H1 (cell line): ENCODE results near the gene ZNF830. TPM values are rescaled to one million over a fixed set of nuclear protein-coding genes. Genes with fewer than 3 reads are reported as not detected.

Experiments used
- CTCF ChIA-PET: fragments of 300-600 bp; sonication (Branson Sonifier 250); formaldehyde crosslinking; loops from one replicate; lab custom pipeline; 2021; ENCODE audit not compliant: partially characterized antibody; lab: Charles Lee
- POLR2A ChIA-PET: fragments of 300-600 bp; sonication (Branson Sonifier 250); formaldehyde crosslinking; loops from one replicate; lab custom pipeline; 2021; ENCODE audit warnings: inconsistent platforms; ENCODE audit not compliant: partially characterized antibody; lab: Charles Lee
- DNase-seq, 2 experiments: peaks; one replicate each; pipeline versions ENCODE4 v3.0.0 to v3.0.0-alpha.2; 2010 to 2022; ENCODE audit warnings: low spot score in 2 of 2, low read depth in 1 of 2, mixed read lengths in 1 of 2
- FAIRE-seq: peaks from 2 replicates; lab custom pipeline; 2011; peaks lifted over from hg19 to GRCh38; lab: Jason Lieb, UNC
- H2AFZ ChIP-seq: 2 replicates; pipeline ENCODE4 v1.8.1; 2012; ENCODE audit warnings: low read length, inconsistent platforms
- H2AK5ac ChIP-seq: 2 replicates; pipeline ENCODE4 v1.6.1; 2013; ENCODE audit warnings: low read depth, low read length
- H2BK120ac ChIP-seq: replicated peaks from 2 replicates; pipeline ENCODE3; 2013; ENCODE audit warnings: low read depth, low read length, inconsistent platforms
- H2BK12ac ChIP-seq: 2 replicates; pipeline ENCODE4 v1.6.1; 2013; ENCODE audit warnings: low read depth, low read length
- H2BK15ac ChIP-seq: 2 replicates; pipeline ENCODE4 v1.6.1; 2013; ENCODE audit warnings: low read length
- H2BK20ac ChIP-seq: 2 replicates; pipeline ENCODE4 v1.6.1; 2013; ENCODE audit warnings: low read length
- H2BK5ac ChIP-seq: 2 replicates; pipeline ENCODE4 v1.6.1; 2013; ENCODE audit warnings: low read depth, low read length
- H3K14ac ChIP-seq: 2 replicates; pipeline ENCODE4 v1.6.1; 2013; ENCODE audit warnings: inconsistent platforms; ENCODE audit not compliant: insufficient read length
- H3K18ac ChIP-seq: 2 replicates; pipeline ENCODE4 v1.6.1; 2013; ENCODE audit warnings: low read length; ENCODE audit errors: extremely low read depth
- H3K23ac ChIP-seq: 2 replicates; pipeline ENCODE4 v1.6.1; 2013; ENCODE audit warnings: inconsistent platforms; ENCODE audit not compliant: insufficient read length
- H3K23me2 ChIP-seq: 2 replicates; pipeline ENCODE4 v1.6.1; 2013; ENCODE audit warnings: low read depth, low read length
- H3K27ac ChIP-seq: 2 replicates; pipeline ENCODE4 v1.6.1; 2011; ENCODE audit warnings: low read depth, low read length, inconsistent platforms
- H3K27me3 ChIP-seq, 4 experiments: replicated peaks in 1 of 4; 1 replicate in 1 of 4; 2 replicates in 3 of 4; pipeline versions ENCODE4 v1.6.1 to v1.8.1; 2011 to 2013; ENCODE audit warnings: low read length in 3 of 4, mild to moderate bottlenecking in 3 of 4, inconsistent platforms in 2 of 4, mixed read lengths in 2 of 4, moderate library complexity in 1 of 4; ENCODE audit not compliant: control insufficient read depth in 3 of 4, insufficient read depth in 3 of 4; ENCODE audit errors: extremely low read depth in 1 of 4
- H3K36me3 ChIP-seq, 4 experiments: 2 replicates each; pipeline versions ENCODE4 v1.6.1 to v1.8.1; 2011 to 2013; ENCODE audit warnings: mild to moderate bottlenecking in 4 of 4, low read length in 3 of 4, moderate library complexity in 2 of 4, control low read depth in 1 of 4, inconsistent platforms in 1 of 4; ENCODE audit not compliant: insufficient read depth in 4 of 4, control insufficient read depth in 2 of 4
- H3K4ac ChIP-seq: replicated peaks from 2 replicates; pipeline ENCODE3; 2013; ENCODE audit warnings: low read length, low read depth, mixed read lengths, inconsistent platforms; ENCODE audit not compliant: insufficient read length
- H3K4me1 ChIP-seq, 4 experiments: replicated peaks in 1 of 4; 1 replicate in 1 of 4; 2 replicates in 3 of 4; pipeline versions ENCODE4 v1.6.1 to v1.8.1; 2011 to 2013; ENCODE audit warnings: low read length in 3 of 4, inconsistent platforms in 2 of 4, mixed read lengths in 1 of 4; ENCODE audit not compliant: insufficient read depth in 4 of 4, control insufficient read depth in 3 of 4
- H3K4me2 ChIP-seq, 2 experiments: 2 replicates each; pipeline versions ENCODE4 v1.6.1 to v1.8.1; 2011 to 2013; ENCODE audit warnings: low read depth in 2 of 2, low read length in 2 of 2, control low read depth in 1 of 2, inconsistent platforms in 1 of 2, mild to moderate bottlenecking in 1 of 2; ENCODE audit not compliant: insufficient read depth in 1 of 2
- H3K4me3 ChIP-seq, 4 experiments: fragments of 200-600, 300-600 bp in 1 of 4; sonication (generic), shearing (Covaris generic), sonication (Bioruptor Twin) in 1 of 4; 2 replicates each; pipeline versions ENCODE4 v1.5.1 to v1.8.1; 2011 to 2016; ENCODE audit warnings: low read length in 4 of 4, low read depth in 3 of 4, control low read depth in 2 of 4, inconsistent platforms in 2 of 4, mild to moderate bottlenecking in 2 of 4, mixed read lengths in 1 of 4, moderate library complexity in 1 of 4; ENCODE audit not compliant: insufficient read depth in 2 of 4; ENCODE audit errors: extremely low read depth in 1 of 4
- H3K56ac ChIP-seq: replicated peaks from 2 replicates; pipeline ENCODE3; 2013; ENCODE audit warnings: low read depth, mild to moderate bottlenecking, mixed read lengths, low read length, inconsistent platforms; ENCODE audit not compliant: insufficient read length
- H3K79me1 ChIP-seq: 2 replicates; pipeline ENCODE4 v1.6.1; 2013; ENCODE audit warnings: low read depth, low read length, control low read depth
- H3K79me2 ChIP-seq, 2 experiments: 2 replicates each; pipeline versions ENCODE4 v1.6.1 to v1.8.1; 2012 to 2013; ENCODE audit warnings: low read length in 2 of 2, mild to moderate bottlenecking in 2 of 2, inconsistent platforms in 1 of 2; ENCODE audit not compliant: insufficient read depth in 2 of 2, control insufficient read depth in 1 of 2
- H3K9ac ChIP-seq, 4 experiments: replicated peaks in 1 of 4; 1 replicate in 1 of 4; 2 replicates in 3 of 4; pipeline versions ENCODE4 v1.6.1 to v1.8.1; 2011 to 2013; ENCODE audit warnings: low read depth in 3 of 4, low read length in 3 of 4, control low read depth in 2 of 4, mild to moderate bottlenecking in 2 of 4, moderate library complexity in 2 of 4, inconsistent platforms in 1 of 4; ENCODE audit errors: extremely low read depth in 1 of 4
- H3K9me3 ChIP-seq, 2 experiments: 2 replicates each; pipeline versions ENCODE4 v1.6.1 to v1.8.1; 2012 to 2013; ENCODE audit warnings: mild to moderate bottlenecking in 2 of 2, moderate library complexity in 2 of 2, control low read depth in 1 of 2, inconsistent platforms in 1 of 2, low read depth in 1 of 2, low read length in 1 of 2, mixed read lengths in 1 of 2; ENCODE audit not compliant: insufficient read depth in 2 of 2
- H4K20me1 ChIP-seq, 2 experiments: replicated peaks in 1 of 2; 2 replicates each; pipeline versions ENCODE3 to v1.8.1; 2011 to 2013; ENCODE audit warnings: inconsistent platforms in 2 of 2, low read length in 2 of 2, mild to moderate bottlenecking in 1 of 2; ENCODE audit not compliant: insufficient read depth in 2 of 2, control insufficient read depth in 1 of 2
- H4K5ac ChIP-seq: 2 replicates; pipeline ENCODE4 v1.6.1; 2013; ENCODE audit warnings: low read length, low read depth, mixed read lengths, inconsistent platforms; ENCODE audit not compliant: insufficient read length
- H4K8ac ChIP-seq: 2 replicates; pipeline ENCODE4 v1.8.0; 2013; ENCODE audit warnings: mild to moderate bottlenecking, moderate library complexity, low read length, inconsistent platforms; ENCODE audit not compliant: insufficient read depth; ENCODE audit errors: extremely low read depth
- H4K91ac ChIP-seq: replicated peaks from 2 replicates; pipeline ENCODE3; 2013; ENCODE audit warnings: low read length, mixed read lengths, inconsistent platforms; ENCODE audit not compliant: insufficient read length
- ZNF274 ChIP-seq: IDR thresholded peaks from 2 replicates; pipeline ENCODE4 v1.7.0; 2012; ENCODE audit warnings: low read length, borderline replicate concordance; ENCODE audit errors: extremely low read depth
- WGBS, 2 experiments: shearing (Covaris generic) in 1 of 2; methylation state at CpG; one replicate each; pipeline versions ENCODE4 v1.1.6 to v1.1.7; 2013 to 2015; ENCODE audit warnings: low lambda C conversion rate in 2 of 2, mixed read lengths in 2 of 2, inconsistent platforms in 1 of 2, low coverage in 1 of 2, missing lambda C conversion rate in 1 of 2; ENCODE audit not compliant: insufficient replicate concordance in 2 of 2, insufficient coverage in 1 of 2, insufficient read length in 1 of 2; ENCODE audit errors: extremely low coverage in 1 of 2, missing lambda C conversion rate in 1 of 2; 5-methylcytosine and 5-hydroxymethylcytosine counted together
- polyA plus RNA-seq, 7 experiments: library from polyadenylated mRNA; depleted of rRNA in 3 of 7; stranded (reverse) in 5 of 7; unstranded in 2 of 7; fragments of >200 nt in 5 of 7; fragments of 200-250 nt in 2 of 7; gene quantifications; 1 replicate in 5 of 7; 2 replicates in 1 of 7; 4 replicates in 1 of 7; pipeline versions ENCODE4 v1.2.1 to v1.2.3, GENCODE V29; 2011 to 2013; ENCODE audit warnings: missing spikeins in 2 of 7, mixed read lengths in 2 of 7
- total RNA-seq: library from RNA; stranded (reverse); fragmentation: NEBNext Ultra II Directional; extraction: Animal tissue kit (Norgen Biotek cat#: 25700); gene quantifications from 2 replicates; pipeline ENCODE4 v1.2.1, GENCODE V29; 2021

ZNF830 gene
- total and polyA plus RNA-seq, 2 of the 8 experiments (the other 6 are each of a cell fraction or from before 2014, with no cell fraction given), result 4.2 to 19.9 TPM

DNA sequence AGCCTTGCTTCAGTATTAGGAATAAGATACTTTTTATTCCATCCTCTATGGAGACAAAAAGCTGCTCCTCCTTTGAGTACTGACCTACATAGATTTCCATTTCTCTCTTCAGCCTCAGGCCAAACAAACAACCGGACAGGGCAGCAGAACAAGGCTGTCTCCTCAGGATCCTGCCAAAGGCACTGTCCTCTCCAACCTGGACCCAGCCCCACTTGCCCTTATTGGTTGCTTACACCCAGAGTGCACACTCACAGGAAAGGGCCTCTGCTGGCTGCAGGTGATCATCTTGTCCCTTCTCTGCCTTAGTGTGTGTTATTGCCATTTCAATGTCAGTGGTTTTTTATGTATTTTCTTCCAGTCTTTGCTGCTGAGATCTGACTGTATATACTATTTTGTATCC, 45.6 kb downstream of the ZNF830 start:
- Histone ChIP-seq H3K4ac (no peak overlapping the region), H3K14ac (no peak overlapping the region), H3K23me2 (no peaks in the 10 kb centered on the region), H4K5ac (no peak overlapping the region), H3K79me2 (no peaks in the 10 kb centered on the region), H2BK5ac (no peak overlapping the region), H4K20me1 (peaks cover 3 to 5% of the 10 kb centered on the region in 2 experiments), H2BK12ac (no peak overlapping the region), H4K91ac (no peak overlapping the region), H2AK5ac (no peak overlapping the region), H3K79me1 (no peaks in the 10 kb centered on the region), H2BK120ac (no peak overlapping the region), H3K56ac (no peak overlapping the region), H3K23ac (no peak overlapping the region), H3K27ac (no peak overlapping the region), H2BK20ac (no peak overlapping the region), H3K27me3 (no peaks in the 10 kb centered on the region), H3K4me3 (no peak overlapping the region), H2BK15ac (no peak overlapping the region), H3K4me1 (peaks cover 0 to 6% (median 2%) of the 10 kb centered on the region in 4 experiments; a peak in 3 of 7 replicates), H3K9me3 (no peaks in the 10 kb centered on the region), H2AFZ (no peak overlapping the region), H3K36me3 (peaks cover 17 to 60% (median 34%) of the 10 kb centered on the region in 4 experiments), H3K4me2 (no peak overlapping the region), H3K9ac (no peak overlapping the region), H4K8ac (no peak overlapping the region), H3K18ac (no peak overlapping the region)
- FAIRE-seq (no peak), DNase-seq (no peak)
- no peak for TF ChIP-seq ZNF274
- POLR2A ChIA-PET, result interaction anchor here (1.0 to 2.6 kb wide), 9 partner anchors 12 to 101 kb away, joined by 3 to 6 read pairs (median 3); no protein-coding TSS in a partner anchor
- CTCF ChIA-PET, result interaction anchor here (0.8 to 2.7 kb wide), 3 partner anchors 12 to 88 kb away, joined by 3 to 10 read pairs (median 6); no protein-coding TSS in a partner anchor
- WGBS, 2 experiments, result 46% methylated on average over 1 of the region's 1 CpG; no CpG with 5 or more reads in 1 of the 2 experiments
